GM10266 (cell line): ENCODE data around the gene SPRED1.
"Not testable (repeated sequence)": the region's sequence is repeated elsewhere in the genome, so short reads cannot be mapped to it uniquely, and the experiment has no call there.

Experiments
- DNase-seq: peaks from one replicate; pipeline ENCODE4 v3.0.0; 2012; ENCODE audit errors: extremely low spot score
- CTCF ChIP-seq: IDR thresholded peaks from 2 replicates; pipeline ENCODE4 v1.5.1; 2012; ENCODE audit warnings: mild to moderate bottlenecking, low read depth; ENCODE audit not compliant: control insufficient read depth, insufficient read depth; ENCODE audit errors: missing control alignments

SPRED1 gene

DNA sequence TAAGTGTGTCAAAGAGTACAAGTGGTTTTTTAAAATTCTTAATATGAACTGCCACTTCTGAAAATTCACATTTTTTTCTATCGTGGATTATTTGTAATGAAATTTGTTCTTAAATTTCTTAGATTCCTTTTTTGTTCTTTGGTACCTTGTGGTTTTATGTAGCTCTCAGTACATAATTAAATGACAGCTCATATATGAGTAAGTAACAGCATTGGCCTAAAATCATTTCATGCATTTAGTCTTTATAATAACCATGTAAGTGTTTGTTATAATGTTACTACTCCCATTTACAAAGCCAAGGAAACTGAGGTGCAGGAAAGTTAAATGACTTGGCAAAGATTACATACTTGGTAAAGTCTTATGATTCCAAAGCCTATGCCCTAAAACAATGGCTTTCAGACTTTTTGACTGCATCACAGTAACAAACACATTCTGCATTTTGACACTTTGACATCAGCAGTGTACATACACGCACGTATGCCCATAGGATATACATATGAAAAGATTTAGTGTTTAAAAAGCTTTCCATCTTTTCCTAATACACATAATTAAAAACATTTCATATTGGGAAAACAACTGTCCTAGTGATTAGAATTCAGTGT lies 14.9 kb downstream of the SPRED1 start:
- no peak for TF ChIP-seq CTCF
- DNase-seq: no peak

DNA sequence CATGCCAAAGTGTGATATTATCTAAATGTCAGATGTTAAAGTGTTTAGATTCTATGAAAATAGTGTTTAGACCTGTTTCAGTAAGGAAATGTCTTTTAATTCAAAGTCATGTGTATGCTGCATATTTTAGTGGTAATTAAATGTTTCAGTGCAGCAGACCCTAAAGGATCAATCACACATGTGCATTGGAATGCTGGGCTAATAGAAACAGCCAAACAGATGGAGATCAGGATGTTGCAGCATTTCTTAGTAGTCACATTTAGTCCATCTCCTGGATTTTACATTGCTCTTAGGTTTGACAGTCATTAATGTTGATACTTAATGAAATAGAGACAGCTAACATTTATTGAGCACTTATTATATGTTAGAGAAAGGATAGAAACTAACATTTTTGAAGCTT lies 18.5 kb downstream of the SPRED1 start:
- TF ChIP-seq CTCF: no peak
- DNase-seq: no peak

GRCh38 chr15:38271895-38272294 lies 19.3 kb downstream of the SPRED1 start:
- DNase-seq: no peak

DNA sequence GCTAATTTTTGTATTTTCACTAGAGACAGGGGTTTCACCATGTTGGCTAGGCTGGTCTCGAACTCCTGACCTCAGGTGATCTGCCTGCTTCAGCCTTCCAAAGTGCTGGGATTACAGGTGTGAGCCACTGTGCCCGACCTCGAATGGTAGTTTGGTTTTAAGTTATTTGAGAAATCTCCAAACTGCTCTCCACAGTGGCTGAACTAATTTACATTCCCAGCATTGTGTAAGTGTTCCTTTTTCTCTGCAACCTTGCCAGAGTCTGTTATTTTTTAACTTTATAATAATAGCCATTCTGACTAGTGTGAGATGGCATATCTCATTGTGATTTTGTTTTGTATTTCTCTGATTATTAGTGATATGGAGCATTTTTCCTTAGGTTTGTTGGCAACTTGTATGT lies 19.8 kb downstream of the SPRED1 start:
- DNase-seq: not testable (repeated sequence)

More at GRCh38 chr15:38271895-38272294, 19.3 kb downstream of the SPRED1 start:
- no peak for TF ChIP-seq CTCF

DNA sequence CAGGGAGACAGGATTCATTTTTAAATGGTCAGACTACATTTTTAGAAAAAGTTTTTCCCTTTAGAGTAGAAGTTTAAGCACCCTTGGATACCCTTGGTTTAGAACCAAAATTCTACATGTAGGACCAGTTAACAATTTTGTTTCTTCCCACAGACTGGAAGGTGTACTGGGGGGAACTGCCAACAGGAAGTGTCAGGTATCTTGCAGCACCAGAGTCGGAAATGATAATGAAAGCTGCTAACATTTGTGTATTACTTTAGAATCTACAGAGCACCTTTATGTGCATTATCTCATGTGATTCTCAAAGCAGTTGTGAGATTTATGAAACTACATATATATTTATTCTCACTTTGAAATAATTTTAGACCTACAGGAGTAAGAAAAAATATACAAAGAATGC lies 21.5 kb downstream of the SPRED1 start:
- DNase-seq: no peak
- TF ChIP-seq CTCF: no peak

DNA sequence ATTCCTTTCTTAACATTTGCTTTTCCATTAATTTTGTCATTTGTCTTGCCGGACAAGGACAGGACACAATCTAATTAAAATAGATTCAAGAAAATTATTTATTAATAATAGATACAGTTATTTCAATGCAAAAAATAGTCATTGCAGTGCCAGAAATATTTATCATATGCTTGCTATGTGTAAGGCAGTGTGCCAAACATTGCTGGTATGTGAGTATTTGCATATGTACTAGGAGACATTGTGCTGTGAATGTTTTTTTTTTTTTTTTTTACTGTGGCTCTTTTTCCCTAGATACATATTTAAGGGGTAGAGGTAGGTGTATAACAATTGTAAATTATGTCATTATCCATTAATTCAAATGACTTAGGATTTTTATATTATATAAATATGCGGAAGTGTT lies 23.3 kb downstream of the SPRED1 start:
- DNase-seq: no peak
- no peak for TF ChIP-seq CTCF

DNA sequence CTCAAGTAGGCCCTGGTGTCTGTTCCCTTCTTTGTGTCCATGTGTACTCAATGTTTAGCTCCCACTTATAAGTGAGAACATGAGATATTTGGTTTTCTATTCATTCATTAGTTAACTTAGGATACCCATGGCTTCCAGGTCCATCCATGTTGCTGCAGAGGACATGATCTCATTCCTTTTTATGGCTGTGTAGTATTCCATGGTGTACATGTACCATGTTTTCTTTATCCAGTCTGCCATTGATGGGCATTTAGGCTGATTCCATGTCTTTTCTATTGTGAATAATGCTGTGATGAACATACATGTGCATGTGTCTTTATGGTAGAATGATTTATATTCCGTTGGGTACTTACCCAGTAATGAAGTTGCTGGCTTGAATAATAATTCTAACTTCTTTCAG lies 24.6 kb downstream of the SPRED1 start:
- not testable (repeated sequence) for DNase-seq

- DNase-seq: no peak
- no peak for TF ChIP-seq CTCF
These were observed 28.4 kb downstream of the SPRED1 start for GRCh38 chr15:38281031-38281430.
